Umbilical cord (tissue), 2 donors: ENCODE data around the gene ALDH3B2. TPM values are rescaled to one million over a fixed set of nuclear protein-coding genes. Genes with fewer than 3 reads are reported as not detected.
A peak's percentile ranks its signal among the peaks of the same experiment; 100 is the strongest.
"Not testable (repeated sequence)": the region's sequence is repeated elsewhere in the genome, so short reads cannot be mapped to it uniquely, and the experiment has no call there.

Experiments
- DNase-seq: peaks from one replicate; pipeline ENCODE4 v3.0.0-alpha.2; 2015; ENCODE audit warnings: low spot score
- total RNA-seq: library from RNA; depleted of rRNA; stranded (reverse); fragments of >200 nt; gene quantifications from one replicate; pipeline ENCODE4 v1.2.3, GENCODE V29; 2014; ENCODE audit warnings: low replicate concordance; ENCODE audit not compliant: insufficient read depth

Gene ALDH3B2
- total RNA-seq, 1 donor from 2014 or later, result 0.48 TPM

DNA sequence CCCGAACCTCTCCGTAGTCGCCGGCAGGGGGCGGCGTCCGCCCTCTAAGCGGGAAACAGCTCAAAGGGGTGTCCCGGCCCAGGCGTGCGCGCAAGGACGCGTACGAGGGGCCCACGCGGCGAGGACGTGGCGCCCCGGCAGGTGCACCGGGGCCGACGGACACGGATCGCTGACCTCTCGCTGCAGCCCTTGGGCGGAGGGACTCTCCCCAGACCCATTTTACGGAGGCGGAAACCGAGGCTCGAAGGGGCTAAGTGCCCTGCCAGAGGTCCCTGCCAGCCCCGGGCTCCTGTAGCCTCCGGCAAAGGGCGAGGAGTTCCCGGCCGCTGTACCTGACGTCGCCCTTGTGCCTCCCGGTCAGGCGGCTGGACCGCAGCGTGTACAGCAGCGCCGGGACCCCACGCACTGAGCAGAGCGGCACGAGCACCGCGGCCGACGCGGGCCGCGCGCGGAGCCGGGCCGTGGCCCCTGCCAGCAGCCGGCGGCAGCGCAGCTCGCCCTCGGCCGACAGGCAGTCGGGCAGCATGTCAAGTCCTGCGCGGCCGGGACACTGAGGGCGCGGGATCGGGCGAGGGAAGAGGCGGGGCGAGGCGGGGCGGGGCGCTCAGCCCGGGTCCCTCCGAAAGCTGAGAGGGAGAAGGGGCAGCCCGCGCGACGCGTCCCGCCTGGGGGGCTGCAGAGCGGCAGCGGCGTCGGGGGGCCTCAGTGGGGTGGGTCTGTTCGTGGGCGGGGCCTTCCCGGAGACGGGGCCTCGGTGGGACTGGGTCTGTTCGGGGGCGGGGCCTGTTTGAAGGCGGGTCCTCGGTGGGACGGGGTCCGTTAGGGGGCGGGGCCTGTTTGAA is 44.8 kb downstream of the ALDH3B2 start, which contains the start of gene NUDT8:
Gene NUDT8, minus strand, starts transcription at position 552 of the 842 bp plus-strand sequence. Its CDS starts 26 bp downstream, at position 526.
- peak; percentile 80 for DNase-seq

DNA sequence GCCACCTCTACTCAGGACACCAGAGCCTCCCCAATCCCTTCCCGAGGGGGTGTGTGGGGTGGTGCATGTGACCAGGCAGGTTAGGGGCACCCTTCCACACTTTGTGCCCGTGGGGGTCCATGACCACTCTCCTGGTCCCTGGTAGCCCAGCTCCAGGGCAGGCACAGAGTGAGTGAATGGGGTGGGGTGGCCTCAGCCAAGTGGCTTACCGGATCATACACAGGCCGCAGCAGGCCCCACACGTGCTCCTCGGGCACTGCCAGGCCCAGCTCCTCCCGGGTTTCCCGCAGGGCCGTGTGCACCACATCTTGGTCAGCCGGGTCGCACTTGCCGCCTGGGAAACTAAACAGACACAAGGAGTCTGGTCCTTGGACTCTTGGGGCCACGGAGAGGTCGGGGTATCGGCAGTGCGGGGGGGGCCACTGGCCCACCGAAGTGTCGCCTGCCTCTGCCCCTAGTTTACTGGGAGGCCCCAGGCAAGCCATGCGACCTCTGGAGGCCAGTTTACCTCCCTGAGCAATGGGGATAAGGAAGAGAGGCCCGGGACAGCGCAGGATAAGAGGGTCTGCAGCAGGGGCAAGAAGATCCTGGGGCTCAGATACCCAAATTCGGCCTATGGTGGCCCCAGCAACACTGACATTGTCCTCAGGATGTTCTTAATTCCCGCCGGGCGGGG is 45.6 kb downstream of the ALDH3B2 start:
- no peak for DNase-seq

DNA sequence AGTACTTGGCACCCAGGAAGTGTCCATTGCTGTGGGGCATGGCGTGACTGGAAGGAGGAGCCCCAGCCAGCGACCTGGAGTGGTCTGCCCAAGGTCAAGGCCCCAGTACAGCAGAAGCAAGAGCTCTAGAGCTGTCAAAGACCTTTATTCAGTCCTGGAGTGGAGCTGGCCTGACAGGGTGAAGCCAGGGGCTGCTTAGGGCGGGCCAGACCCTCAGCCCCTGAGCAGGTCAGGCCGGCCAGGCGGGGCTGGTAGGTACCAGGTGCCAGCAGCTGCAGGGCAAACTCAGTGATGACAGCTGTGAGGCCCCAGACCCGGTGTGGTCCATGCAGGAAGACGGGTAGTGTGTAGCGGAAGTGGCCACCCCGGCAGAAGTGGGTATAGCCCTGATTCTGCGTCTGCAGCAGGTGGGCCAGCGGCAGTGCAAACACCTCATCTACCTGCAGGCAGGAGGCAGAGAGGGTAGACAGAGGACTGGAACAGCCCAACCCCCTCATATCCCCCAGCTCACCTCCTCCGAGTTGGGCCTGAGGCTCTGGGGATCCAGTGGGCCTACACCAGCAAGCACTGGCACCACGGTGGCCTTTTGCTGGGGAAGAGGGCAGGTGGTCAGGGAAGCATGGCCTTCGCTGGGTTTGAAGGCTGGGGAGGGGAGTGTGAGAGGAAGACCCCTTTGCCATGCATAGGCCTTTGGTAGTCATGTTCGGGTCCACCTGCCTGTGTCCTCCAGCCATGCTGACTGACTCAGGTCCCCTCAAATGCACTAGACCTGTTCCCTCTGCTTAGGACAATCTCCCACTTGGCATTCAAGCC is 46.4 kb downstream of the ALDH3B2 start:
- DNase-seq, result no peak

DNA sequence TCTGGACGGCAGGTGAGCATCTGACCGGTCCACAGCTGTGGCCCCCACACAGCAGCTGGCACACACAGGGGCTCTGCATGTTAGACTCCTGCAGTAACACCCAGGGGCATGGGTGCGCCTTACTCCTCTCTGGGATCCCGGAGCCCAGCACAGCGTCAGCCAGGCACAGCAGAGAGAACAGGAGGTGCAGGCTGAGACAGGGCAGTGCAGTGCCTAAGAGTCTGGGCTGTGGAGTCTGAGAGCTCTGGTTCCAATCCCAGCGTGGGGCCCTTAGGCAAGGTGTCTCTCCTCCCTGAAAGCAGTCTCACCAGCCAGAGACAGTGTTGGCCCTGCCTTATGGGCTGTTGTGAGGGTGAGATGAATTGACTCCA is 47.0 kb downstream of the ALDH3B2 start:
- no peak for DNase-seq

DNA sequence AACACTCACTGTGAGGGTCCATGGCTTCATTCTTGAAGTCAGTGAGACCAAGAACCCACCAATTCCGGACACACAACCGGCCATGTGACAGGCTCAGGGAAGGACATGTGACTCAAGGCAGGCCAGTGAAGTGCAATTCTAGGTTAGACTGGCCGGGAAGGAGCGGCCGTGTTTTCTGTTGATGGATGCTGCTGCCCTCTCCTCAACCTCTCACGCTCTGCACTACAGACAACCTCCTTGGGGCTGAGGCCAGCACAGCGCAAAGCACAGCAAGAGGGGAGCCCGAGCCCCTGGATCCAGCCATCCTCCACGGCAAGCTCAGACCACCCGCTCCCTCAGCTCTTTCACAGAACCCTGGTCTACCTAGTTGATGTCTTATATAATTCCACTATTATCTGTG is 47.5 kb downstream of the ALDH3B2 start:
- DNase-seq, result no peak

DNA sequence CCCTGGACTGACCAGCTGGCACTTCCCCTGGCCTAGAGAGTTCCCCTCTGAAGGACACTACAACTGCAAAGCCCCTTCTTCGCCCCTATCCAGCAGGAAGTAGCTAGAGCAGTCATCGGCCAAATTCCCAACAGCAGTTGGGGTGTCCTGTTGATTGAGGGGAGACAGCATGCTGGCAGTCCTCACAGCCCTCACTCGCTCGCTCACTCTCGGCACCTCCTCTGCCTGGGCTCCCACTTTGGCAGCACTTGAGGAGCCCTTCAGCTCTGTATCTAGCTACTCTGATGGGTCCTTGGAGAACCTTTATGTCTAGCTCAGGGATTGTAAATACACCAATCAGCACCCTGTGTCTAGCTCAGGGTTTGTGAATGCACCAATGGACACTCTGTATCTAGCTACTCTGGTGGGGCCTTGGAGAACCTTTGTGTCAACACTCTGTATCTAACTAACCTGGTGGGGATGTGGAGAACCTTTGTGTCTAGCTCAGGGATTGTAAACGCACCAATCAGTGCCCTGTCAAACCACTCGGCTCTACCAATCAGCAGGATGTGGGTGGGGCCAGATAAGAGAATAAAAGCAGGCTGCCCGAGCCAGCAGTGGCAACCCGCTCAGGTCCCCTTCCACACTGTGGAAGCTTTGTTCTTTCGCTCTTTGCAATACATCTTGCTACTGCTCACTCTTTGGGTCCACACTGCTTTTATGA is 48.1 kb downstream of the ALDH3B2 start:
- DNase-seq, result not testable (repeated sequence)

DNA sequence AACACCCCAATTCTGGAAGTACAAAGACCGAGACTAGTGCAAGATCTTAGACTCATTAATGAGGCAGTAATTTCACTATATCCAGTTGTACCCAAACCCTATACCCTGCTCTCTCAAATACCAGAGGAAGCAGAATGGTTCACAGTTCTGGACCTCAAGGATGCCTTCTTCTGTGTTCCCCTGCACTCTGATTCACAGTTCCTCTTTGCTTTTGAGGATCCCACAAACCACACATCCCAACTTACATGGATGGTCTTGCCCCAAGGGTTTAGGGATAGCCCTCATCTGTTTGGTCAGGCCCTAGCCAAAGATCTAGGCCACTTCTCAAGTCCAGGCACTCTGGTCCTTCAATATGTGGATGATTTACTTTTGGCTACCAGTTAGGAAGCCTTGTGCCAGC is 50.6 kb downstream of the ALDH3B2 start:
- not testable (repeated sequence) for DNase-seq

DNA sequence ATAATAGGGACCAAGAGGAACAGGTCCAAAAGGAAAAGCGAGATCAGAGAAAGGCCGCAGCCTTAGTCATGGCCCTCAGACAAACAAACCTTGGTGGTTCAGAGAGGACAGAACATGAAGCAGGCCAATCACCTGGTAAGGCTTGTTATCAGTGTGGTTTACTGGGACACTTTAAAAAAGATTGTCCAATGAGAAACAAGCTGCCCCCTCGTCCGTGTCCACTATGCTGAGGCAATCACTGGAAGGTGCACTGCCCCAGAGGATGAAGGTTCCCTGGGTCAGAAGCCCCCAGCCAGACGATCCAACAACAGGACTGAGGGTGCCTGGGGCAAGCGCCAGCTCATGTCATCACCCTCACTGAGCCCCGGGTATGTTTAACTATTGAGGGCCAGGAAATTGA is 51.5 kb downstream of the ALDH3B2 start:
- not testable (repeated sequence) for DNase-seq

DNA sequence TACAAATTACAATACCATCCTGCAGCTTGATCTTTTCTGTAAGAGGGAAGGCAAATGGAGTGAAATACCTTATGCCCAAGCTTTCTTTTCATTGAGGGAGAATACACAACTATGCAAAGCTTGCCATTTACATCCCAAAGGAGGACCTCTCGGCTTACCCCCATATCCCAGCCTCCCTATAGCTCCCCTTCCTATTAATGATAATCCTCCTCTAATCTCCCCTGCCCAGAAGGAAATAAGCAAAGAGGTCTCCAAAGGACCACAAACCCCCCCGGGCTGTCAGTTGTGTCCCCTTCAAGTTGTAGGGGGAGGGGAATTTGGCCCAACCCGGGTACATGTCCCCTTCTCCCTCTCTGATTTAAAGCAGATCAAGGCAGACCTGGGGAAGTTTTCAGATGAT is 52.5 kb downstream of the ALDH3B2 start:
- not testable (repeated sequence) for DNase-seq

DNA sequence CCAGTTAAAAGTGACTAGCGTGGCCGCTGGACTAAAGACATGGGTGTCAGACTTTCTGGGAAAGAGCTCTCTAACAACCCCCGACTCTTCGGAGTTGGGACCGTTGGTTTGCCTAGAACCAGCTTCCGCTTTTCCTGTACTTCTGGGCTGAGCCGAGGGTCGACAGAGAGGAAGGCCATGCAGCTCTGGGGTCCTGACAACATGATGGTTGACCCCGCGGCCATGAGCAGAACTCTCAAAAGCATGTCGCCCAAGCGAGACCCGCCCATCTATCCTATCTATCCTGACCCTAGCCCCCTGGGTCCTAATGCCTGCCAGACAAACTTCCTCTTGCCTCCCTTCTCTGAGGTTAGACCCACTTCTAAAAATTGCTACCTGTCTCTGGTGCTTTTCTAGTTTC is 53.8 kb downstream of the ALDH3B2 start:
- not testable (repeated sequence) for DNase-seq

DNA sequence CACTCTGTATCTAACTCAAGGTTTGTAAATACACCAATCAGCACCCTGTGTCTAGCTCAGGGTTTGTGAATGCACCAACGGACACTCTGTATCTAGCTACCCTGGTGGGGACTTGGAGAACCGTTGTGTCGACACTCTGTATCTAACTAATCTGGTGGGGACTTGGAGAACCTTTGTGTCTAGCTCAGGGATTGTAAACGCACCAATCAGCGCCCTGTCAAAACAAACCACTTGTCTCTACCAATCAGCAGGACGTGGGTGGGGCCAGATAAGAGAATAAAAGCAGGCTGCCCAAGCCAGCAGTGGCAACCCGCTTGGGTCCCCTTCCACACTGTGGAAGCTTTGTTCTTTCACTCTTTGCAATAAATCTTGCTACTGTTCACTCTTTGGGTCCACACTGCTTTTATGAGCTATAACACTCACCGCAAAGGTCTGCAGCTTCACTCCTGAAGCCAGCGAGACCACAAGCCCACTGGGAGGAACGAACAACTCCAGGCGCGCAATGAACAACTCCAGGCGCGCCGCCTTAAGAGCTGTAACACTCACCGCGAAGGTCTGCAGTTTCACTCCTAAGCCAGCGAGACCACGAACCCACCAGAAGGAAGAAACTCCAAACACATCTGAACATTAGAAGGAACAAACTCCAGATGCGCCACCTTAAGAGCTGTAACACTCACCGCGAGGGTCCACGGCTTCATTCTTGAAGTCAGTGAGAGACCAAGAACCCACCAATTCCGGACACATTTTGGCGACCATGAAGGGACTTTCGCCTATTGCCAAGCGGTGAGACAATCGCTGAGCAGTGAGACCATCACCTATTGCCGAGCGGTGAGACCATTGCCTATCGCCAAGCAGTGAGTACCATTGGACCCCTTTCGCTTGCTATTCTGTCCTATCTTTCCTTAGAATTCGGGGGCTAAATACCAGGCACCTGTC is 54.5 kb downstream of the ALDH3B2 start:
- DNase-seq, result not testable (repeated sequence)

DNA sequence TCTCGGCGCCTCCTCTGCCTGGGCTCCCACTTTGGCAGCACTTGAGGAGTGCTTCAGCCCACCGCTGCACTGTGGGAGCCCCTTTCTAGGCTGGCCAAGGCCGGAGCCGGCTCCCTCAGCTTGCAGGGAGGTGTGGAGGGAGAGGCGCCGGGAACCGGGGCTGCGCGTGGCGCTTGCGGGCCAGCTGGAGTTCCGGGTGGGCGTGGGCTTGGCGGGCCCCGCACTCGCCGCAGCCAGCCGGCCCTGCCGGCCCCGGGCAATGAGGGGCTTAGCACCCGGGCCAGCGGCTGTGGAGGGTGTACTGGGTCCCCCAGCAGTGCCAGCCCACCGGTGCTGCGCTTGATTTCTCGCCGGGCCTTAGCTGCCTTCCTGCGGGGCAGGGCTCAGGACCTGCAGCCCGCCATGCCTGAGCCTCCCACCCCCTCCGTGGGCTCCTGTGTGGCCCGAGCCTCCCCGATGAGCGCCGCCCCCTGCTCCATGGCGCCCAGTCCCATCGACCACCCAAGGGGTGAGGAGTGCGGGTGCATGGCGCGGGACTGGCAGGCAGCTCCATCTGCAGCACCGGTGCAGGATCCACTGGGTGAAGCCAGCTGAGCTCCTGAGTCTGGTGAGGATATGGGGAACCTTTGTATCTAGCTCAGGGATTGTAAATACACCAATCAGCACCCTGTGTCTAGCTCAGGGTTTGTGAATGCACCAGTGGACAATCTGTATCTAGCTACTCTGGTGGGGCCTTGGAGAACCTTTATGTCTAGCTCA is 55.3 kb downstream of the ALDH3B2 start:
- DNase-seq, result not testable (repeated sequence)

DNA sequence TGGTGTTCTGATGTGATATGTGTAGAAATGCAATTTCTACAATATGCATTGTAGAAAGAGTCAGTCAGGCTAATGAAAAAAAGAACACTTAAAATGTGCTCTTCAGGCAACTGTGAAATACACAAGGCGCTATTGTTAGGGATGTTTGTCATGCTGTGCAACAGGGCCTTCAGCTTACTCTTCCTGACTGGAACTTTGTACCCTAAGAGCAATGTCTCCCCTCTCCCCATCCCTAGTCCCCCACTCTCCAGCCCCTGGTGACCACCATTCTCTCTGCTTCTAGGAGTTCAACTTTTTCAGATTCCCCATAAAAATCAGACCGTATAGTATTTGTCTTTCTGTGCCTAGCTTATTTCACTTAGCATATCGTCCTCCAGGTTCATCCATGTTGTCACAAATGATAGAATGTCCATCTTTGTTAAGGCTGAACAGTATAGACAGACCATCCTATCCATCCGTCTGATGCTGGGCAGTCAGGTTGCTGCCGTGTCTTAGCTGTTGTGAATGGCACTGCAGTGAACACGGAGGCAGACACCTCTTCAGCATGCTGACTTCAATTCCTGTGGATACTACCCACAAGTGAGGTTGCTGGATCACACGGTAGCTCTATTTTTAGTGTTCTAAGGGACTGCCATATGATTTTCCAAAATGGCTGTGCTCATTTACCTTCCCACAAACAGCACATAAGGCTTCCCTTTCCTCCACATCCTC is 57.0 kb downstream of the ALDH3B2 start:
- DNase-seq, result no peak

DNA sequence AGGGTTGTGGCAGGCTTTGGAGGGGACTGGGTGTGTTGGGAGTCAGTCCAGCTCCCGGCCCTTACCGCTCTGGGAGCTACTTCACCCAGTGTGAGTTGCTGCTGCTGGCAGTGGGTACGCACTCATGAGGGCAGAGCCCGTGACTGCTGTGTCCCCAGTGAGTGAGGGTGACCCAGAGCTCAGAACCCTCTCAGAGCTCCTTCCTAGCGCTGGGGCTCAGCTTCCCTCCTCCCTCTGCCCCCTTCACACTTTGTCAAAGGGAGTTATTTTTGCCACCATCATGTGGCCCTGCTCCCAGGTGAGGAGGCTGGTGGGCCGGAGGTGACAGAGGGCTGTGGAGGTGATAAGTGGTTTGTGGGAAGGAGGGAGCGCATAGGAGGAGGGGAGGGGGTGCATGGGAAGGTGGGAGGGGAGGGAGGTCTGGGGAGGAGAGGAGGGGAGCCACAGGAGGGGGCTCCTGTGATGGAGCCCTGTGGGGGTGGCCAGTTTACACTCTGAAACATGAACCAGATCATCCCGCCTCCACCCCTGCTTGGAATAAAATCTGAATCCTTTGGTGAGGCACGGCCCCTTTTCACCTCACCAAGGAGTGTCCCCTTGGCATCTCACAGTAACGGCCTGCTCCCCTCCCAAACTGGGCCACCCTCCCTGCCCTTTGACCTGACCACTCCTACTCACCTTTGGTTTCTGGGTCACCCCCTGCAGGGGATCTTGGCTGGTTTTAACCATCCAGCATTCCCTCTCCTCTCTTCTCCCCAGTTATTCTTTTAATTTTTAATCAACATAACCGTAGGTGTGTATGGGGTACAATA is 57.8 kb downstream of the ALDH3B2 start:
- DNase-seq, result no peak

DNA sequence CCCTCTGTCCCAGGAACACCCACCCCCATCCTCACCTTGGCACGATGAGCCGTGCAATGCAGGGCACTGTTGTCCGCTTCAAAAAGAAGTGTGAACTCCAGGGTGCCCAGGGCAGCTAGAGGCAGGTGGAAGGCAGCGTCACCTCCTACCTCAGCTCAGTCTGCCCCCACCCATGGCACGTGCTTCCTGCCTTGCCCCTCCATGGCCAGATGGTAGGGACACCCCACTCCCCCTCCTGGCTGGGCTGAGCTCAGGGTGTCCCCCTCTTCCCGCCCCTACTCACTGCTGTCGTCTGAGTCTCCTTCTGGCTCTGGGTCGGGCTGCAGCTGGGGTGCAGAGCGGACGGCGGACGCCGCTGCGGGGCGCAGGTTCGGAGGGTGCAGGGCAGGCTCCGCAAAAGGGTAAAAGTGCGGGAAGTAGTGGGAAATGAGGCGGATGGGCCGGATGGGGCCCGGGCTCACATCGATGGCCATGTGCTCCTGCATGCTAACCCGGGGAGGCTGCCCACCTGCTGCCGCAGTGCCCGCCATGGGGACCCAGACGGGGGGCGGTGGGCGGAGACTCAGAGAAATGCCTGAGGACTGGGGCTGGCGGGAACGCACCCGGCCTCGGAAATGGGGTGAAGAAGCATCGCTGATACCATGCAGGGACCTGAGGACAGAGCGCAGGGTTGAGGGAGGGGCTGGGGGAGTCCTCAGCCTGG is 58.5 kb downstream of the ALDH3B2 start:
- DNase-seq, result no peak

DNA sequence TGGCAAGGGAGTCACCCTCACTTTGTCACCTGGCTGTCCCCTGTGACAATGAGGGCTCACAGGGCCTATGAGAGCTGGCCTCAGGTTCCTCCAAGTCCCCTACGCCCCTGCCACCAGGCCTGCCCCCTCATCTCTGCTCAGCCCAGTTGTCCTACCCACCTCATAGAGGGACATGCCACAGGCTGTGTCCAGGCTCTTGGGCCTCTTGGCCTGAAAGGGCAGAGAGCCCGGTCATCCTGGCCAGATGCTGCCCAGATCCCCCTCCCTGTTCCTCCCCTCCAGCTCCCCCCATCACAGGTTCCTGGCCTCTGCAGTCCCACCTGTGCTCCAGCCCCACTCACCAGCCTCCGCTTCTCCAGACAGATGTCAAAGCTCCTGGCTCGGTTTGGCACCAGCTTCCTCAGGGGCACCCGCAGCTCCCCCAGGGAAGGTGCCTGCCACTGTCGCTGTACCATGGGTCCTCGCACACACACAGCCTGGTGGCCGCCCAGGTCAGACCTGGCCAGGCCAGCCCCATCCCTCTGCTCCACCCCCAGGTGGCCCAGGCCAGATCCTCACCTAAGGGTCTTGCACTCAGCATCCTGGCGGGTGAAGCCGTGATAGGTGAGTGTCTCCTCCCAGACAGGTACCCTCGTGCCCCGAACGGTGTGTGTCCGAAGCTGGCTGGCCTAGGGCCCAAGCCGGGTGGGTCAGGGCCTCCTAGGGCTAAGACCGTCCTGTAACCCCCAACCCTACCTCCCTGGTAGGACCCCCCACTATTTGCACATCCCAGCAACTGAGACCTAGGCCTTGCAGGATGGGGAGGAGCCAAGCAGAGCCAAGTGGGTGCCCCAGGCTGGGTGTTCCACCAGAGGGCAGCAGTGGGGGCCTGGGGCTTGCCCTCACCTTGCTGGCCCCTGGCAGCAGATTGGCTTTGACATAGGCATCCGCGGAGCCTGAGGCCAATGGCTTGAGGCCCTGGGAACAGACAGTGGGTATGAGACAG is 59.4 kb downstream of the ALDH3B2 start:
- no peak for DNase-seq
